Measurements from ENCODE around the gene PMEPA1. TPM values are rescaled to one million over a fixed set of nuclear protein-coding genes. Genes with fewer than 3 reads are reported as not detected.

The PMEPA1 gene, protein sequence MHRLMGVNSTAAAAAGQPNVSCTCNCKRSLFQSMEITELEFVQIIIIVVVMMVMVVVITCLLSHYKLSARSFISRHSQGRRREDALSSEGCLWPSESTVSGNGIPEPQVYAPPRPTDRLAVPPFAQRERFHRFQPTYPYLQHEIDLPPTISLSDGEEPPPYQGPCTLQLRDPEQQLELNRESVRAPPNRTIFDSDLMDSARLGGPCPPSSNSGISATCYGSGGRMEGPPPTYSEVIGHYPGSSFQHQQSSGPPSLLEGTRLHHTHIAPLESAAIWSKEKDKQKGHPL
- total RNA-seq (2012; rRNA removed), result 0.25 and 3.1 TPM in 2 replicates

GRCh38 chr20:57709823-57710799 lies at the start of gene PMEPA1:
TSS of gene PMEPA1 (minus strand) at chr20:57710015. CDS start at chr20:57709582, 433 bp downstream.
- peaks cover 72% of the 10 kb centered on the region for H3K4me1 ChIP-seq (ENCODE audit: control insufficient read depth, insufficient read depth, low read length)
- H3K27me3 ChIP-seq (ENCODE audit: control insufficient read depth, insufficient read depth, low read length), result no peaks in the 10 kb centered on the region
- peak within 1 kb of the TSS; percentile 83 for H3K4me3 ChIP-seq (ENCODE audit: low read length)
- H3K9me3 ChIP-seq (replicated peaks; ENCODE audit: low read length), result no peaks in the 10 kb centered on the region
- H3K36me3 ChIP-seq (ENCODE audit: insufficient read depth, low read length), result no peaks in the 10 kb centered on the region
- peak within 1 kb of the TSS; percentile 97 for H3K4me2 ChIP-seq (ENCODE audit: low read length)
- H3K9ac ChIP-seq (ENCODE audit: low read depth, low read length), result peak within 1 kb of the TSS; percentile 90

- Histone ChIP-seq H3K27me3 (ENCODE audit: control insufficient read depth, insufficient read depth, low read length) (peaks cover 65% of the 10 kb centered on the region), H3K4me2 (ENCODE audit: low read length) (no peak overlapping the region), H3K9me3 (replicated peaks; ENCODE audit: low read length) (no peaks in the 10 kb centered on the region), H3K4me1 (ENCODE audit: control insufficient read depth, insufficient read depth, low read length) (no peaks in the 10 kb centered on the region), H3K4me3 (ENCODE audit: low read length) (no peak overlapping the region), H3K9ac (ENCODE audit: low read depth, low read length) (no peak overlapping the region), H3K36me3 (ENCODE audit: insufficient read depth, low read length) (no peaks in the 10 kb centered on the region)
Measured at GRCh38 chr20:57757767-57758166, 48.0 kb upstream of the PMEPA1 start.

GRCh38 chr20:57756921-57757320 lies 47.1 kb upstream of the PMEPA1 start:
- Histone ChIP-seq H3K4me2 (ENCODE audit: low read length) (no peak overlapping the region), H3K9me3 (replicated peaks; ENCODE audit: low read length) (no peaks in the 10 kb centered on the region), H3K4me1 (ENCODE audit: control insufficient read depth, insufficient read depth, low read length) (no peaks in the 10 kb centered on the region), H3K36me3 (ENCODE audit: insufficient read depth, low read length) (no peaks in the 10 kb centered on the region), H3K9ac (ENCODE audit: low read depth, low read length) (no peak overlapping the region), H3K27me3 (ENCODE audit: control insufficient read depth, insufficient read depth, low read length) (peaks cover 63% of the 10 kb centered on the region), H3K4me3 (ENCODE audit: low read length) (no peak overlapping the region)

DNA sequence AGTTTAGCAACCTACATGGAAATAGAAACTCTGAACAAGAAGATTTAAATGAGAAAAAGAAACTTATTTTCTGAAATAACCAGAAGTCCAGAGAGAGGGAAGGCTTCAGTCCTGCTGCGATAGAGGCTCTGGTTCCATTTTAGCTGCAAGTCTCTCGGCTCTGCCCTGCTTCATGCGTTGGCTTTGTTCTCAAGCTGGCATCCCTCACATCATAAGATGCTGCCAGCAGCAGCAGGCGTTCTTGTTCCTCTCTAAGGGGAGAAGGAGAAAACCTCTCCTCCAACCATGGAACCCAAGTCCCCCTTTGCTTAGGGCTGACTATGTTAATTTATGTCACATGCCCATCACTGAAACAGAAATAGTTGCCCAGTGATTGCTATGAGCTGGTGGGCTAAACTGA lies 46.4 kb upstream of the PMEPA1 start:
- no peaks in the 10 kb centered on the region for H3K36me3 ChIP-seq (ENCODE audit: insufficient read depth, low read length)
- no peaks in the 10 kb centered on the region for H3K4me1 ChIP-seq (ENCODE audit: control insufficient read depth, insufficient read depth, low read length)
- H3K9ac ChIP-seq (ENCODE audit: low read depth, low read length), result no peak overlapping the region
- no peak overlapping the region for H3K4me2 ChIP-seq (ENCODE audit: low read length)
- H3K27me3 ChIP-seq (ENCODE audit: control insufficient read depth, insufficient read depth, low read length), result peaks cover 69% of the 10 kb centered on the region
- H3K4me3 ChIP-seq (ENCODE audit: low read length), result no peak overlapping the region
- H3K9me3 ChIP-seq (replicated peaks; ENCODE audit: low read length), result no peaks in the 10 kb centered on the region

DNA sequence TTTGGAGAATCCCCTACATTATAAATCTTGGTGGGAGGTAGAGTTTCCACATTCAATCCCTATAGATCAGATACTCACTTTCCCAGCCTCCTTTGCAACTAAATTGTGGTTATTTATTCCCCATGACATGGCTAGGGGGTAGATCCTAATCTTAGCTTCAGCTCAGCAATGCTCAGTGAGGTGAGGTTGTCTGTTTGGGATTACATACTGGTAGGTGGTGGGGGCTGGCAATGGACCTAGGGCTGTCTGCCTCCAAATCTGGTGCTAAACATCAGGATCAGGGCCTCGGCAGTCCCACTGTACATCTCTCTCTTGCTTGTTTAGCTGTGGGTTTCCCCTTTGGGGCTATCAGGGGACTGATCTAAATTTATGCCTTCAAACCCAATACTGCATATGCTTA lies 45.8 kb upstream of the PMEPA1 start:
- no peak overlapping the region for H3K4me3 ChIP-seq (ENCODE audit: low read length)
- no peaks in the 10 kb centered on the region for H3K36me3 ChIP-seq (ENCODE audit: insufficient read depth, low read length)
- H3K9ac ChIP-seq (ENCODE audit: low read depth, low read length), result no peak overlapping the region
- H3K27me3 ChIP-seq (ENCODE audit: control insufficient read depth, insufficient read depth, low read length), result peaks cover 66% of the 10 kb centered on the region
- no peak overlapping the region for H3K4me2 ChIP-seq (ENCODE audit: low read length)
- H3K4me1 ChIP-seq (ENCODE audit: control insufficient read depth, insufficient read depth, low read length), result no peaks in the 10 kb centered on the region
- H3K9me3 ChIP-seq (replicated peaks; ENCODE audit: low read length), result no peaks in the 10 kb centered on the region

DNA sequence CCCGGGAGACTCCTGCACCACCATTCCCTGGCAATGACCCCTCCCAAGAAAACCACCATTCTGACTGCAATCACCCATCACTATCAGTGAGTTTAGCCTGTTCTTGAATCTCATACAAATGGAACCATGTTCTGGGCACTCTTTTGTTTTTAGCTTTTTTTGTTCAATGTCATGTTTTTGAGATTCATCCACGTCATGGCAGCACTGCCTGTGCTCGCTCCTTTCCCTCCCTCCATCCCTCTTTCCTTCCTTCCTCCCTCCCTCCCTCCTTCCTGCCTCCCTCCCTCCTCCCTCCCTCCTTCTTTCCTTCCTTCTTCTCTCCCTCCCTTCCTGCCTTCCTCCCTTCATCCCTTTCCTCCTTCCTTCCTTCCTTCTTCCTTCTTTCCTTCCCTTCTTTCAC lies 44.4 kb upstream of the PMEPA1 start:
- Histone ChIP-seq H3K4me2 (ENCODE audit: low read length) (no peak overlapping the region), H3K4me1 (ENCODE audit: control insufficient read depth, insufficient read depth, low read length) (peaks cover 3% of the 10 kb centered on the region), H3K36me3 (ENCODE audit: insufficient read depth, low read length) (no peaks in the 10 kb centered on the region), H3K4me3 (ENCODE audit: low read length) (no peak overlapping the region), H3K27me3 (ENCODE audit: control insufficient read depth, insufficient read depth, low read length) (peaks cover 57% of the 10 kb centered on the region), H3K9me3 (replicated peaks; ENCODE audit: low read length) (no peaks in the 10 kb centered on the region), H3K9ac (ENCODE audit: low read depth, low read length) (no peak overlapping the region)

- Histone ChIP-seq H3K27me3 (ENCODE audit: control insufficient read depth, insufficient read depth, low read length) (peaks cover 54% of the 10 kb centered on the region), H3K4me2 (ENCODE audit: low read length) (no peak overlapping the region)
Measured at GRCh38 chr20:57753332-57754164, 43.7 kb upstream of the PMEPA1 start.

GRCh38 chr20:57751411-57751810 lies 41.6 kb upstream of the PMEPA1 start:
- no peaks in the 10 kb centered on the region for H3K9me3 ChIP-seq (replicated peaks; ENCODE audit: low read length)
- H3K4me1 ChIP-seq (ENCODE audit: control insufficient read depth, insufficient read depth, low read length), result peaks cover 19% of the 10 kb centered on the region
- H3K9ac ChIP-seq (ENCODE audit: low read depth, low read length), result no peak overlapping the region
- H3K4me2 ChIP-seq (ENCODE audit: low read length), result no peak overlapping the region
- peaks cover 37% of the 10 kb centered on the region for H3K27me3 ChIP-seq (ENCODE audit: control insufficient read depth, insufficient read depth, low read length)
- H3K36me3 ChIP-seq (ENCODE audit: insufficient read depth, low read length), result no peaks in the 10 kb centered on the region
- H3K4me3 ChIP-seq (ENCODE audit: low read length), result no peak overlapping the region

More at GRCh38 chr20:57753332-57754164, 43.7 kb upstream of the PMEPA1 start:
- H3K9ac ChIP-seq (ENCODE audit: low read depth, low read length), result no peak overlapping the region
- no peaks in the 10 kb centered on the region for H3K36me3 ChIP-seq (ENCODE audit: insufficient read depth, low read length)
- no peak overlapping the region for H3K4me3 ChIP-seq (ENCODE audit: low read length)
- H3K4me1 ChIP-seq (ENCODE audit: control insufficient read depth, insufficient read depth, low read length), result peaks cover 9% of the 10 kb centered on the region
- H3K9me3 ChIP-seq (replicated peaks; ENCODE audit: low read length), result no peaks in the 10 kb centered on the region

- Histone ChIP-seq H3K36me3 (ENCODE audit: insufficient read depth, low read length) (no peaks in the 10 kb centered on the region), H3K27me3 (ENCODE audit: control insufficient read depth, insufficient read depth, low read length) (peaks cover 22% of the 10 kb centered on the region)
Measured at GRCh38 chr20:57749869-57750268, 40.1 kb upstream of the PMEPA1 start.

GRCh38 chr20:57749131-57749690 lies 39.4 kb upstream of the PMEPA1 start:
- Histone ChIP-seq H3K9ac (ENCODE audit: low read depth, low read length) (peak overlapping the region; percentile 49), H3K4me3 (ENCODE audit: low read length) (peak overlapping the region; percentile 64), H3K9me3 (replicated peaks; ENCODE audit: low read length) (no peaks in the 10 kb centered on the region), H3K4me1 (ENCODE audit: control insufficient read depth, insufficient read depth, low read length) (peaks cover 19% of the 10 kb centered on the region), H3K27me3 (ENCODE audit: control insufficient read depth, insufficient read depth, low read length) (peaks cover 20% of the 10 kb centered on the region), H3K36me3 (ENCODE audit: insufficient read depth, low read length) (no peaks in the 10 kb centered on the region), H3K4me2 (ENCODE audit: low read length) (peak overlapping the region; percentile 83)

More at GRCh38 chr20:57749869-57750268, 40.1 kb upstream of the PMEPA1 start:
- Histone ChIP-seq H3K9me3 (replicated peaks; ENCODE audit: low read length) (no peaks in the 10 kb centered on the region), H3K9ac (ENCODE audit: low read depth, low read length) (no peak overlapping the region), H3K4me3 (ENCODE audit: low read length) (no peak overlapping the region), H3K4me1 (ENCODE audit: control insufficient read depth, insufficient read depth, low read length) (peaks cover 19% of the 10 kb centered on the region), H3K4me2 (ENCODE audit: low read length) (no peak overlapping the region)

All from skeletal muscle satellite cell (primary cell).